Right hindlimb (tissue), 1 donor: ENCODE data around the gene LYRM9.
"Not testable (repeated sequence)": the region's sequence is repeated elsewhere in the genome, so short reads cannot be mapped to it uniquely, and the experiment has no call there.

Source experiments
- DNase-seq: peaks from one replicate; pipeline ENCODE4 v3.0.0-alpha.2; 2018

Gene LYRM9

GRCh38 chr17:27905447-27906225 lies 12.5 kb upstream of the LYRM9 start:
- DNase-seq: no peak

DNA sequence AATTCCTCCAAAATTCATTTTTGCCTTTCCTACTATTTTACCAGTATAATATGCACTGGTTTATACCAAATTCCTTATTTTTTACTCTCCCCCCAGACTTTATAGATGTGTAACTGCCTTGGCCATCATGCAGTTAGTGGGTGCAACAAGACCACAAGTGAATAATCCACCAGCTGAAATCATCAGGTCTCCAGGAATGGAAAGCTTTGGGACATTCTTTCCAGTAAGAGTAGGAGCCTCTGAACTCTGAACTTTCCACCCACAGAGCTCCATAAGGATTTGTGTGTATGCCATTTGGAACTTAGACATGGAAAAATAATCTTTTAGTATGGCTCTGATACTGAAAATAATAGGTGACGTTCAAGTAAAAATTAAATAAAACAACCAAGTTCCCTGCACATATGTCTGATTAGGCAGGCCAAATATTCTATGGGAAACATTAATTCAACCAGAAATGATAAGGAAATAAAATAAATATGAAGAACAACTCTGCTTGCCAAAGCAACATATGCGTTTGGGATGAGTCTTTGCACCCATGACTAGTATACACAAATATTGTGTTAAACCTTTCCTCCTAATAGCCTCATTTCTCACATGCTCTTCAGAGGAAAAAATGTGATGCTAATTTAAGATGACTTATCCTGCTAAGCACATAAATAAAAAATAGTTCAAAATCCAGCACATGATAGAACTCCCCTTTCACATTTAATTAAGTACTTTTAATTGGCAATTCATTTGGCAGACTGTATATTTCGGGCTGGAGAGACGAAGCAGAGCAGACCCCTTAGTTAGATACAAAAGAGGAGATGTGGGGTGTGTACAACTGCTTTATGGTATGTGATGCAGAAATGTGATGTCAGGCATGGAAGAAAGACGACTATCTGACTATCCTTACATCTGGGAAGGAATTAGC lies 11.6 kb upstream of the LYRM9 start:
- DNase-seq: no peak

DNA sequence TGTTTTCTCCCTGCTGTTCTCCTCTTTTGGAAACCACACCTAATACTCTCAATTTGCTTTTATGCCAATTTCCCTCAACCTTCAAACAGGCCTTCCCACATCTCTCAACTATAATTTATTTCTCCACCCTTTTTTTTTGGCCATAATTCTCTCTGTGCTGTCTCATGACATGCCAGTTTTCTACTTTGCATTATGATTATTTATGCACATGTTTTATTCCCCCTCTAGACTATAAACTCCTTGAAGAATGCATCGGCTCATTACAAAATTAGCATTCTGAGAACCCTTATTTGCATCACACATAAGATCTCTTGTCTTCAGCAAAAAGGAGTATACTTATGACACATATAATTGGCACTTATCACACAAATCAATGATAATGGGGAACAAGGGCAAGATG lies 10.9 kb upstream of the LYRM9 start:
- no peak for DNase-seq

DNA sequence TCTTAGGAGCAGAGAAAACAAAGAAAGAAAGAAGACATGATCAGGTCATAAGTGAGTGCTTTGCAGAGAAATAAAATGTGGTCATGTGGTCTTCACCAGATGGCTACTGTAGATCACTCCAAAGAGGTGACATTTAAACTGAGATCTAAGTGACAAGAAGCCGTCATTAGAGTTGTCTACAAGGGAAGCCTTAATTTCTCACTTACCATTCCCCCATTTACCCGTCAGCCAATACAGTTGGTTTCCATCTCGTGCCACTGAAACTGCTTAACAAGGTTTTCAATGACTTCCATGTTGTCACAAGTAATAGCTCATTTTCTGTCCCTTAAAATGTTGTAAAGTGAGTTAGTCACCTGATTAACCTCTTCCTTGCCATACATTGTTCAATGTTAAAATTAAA lies 6.4 kb upstream of the LYRM9 start:
- no peak for DNase-seq

DNA sequence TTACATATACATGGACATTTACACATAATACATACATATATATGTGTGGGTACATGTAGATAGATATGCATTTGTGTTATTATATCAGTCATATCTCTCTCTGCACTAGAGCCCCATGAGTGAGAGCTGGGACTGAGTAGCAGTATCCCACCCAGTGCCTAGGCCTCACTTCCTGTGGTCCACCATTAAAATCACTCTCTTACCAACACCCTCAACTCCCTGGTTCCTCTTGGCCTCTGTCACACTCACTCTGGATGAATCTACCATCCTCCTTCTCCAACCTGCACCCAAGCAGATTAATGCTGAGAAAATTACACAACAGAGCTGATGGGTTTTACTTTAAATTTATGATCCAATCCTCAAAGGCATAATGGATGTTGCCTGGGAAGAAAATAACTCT lies 4.9 kb upstream of the LYRM9 start:
- DNase-seq: no peak

- DNase-seq: no peak
Measured at GRCh38 chr17:27896701-27897100, 3.5 kb upstream of the LYRM9 start.

DNA sequence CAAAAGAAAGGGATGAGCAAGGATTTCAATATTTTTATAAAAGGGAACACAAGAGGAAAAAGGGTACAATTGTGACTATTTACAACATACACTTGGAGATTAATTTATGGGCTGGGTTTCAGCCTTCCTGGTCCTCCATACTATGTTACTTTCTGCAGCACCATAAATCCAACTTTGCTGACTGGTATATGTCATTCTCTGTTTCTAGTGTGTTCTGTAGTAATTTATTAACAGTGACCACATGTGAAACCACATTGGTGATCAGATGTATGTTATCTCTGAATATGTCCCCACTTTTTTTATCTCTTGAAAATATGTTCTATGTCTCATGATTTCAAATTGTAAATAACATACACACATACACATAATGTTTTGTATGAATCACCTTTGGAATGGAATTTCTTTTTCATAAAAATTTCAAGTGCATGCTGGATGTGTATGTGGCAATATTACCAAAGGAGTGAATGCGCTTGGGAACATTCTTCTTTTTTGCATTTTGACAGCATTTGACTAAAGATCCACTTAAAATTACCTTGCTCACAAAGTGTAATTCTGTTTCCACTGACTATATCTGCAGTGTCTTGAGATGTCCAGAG lies 2.9 kb upstream of the LYRM9 start:
- DNase-seq: no peak

- no peak for DNase-seq
Measured at GRCh38 chr17:27895123-27895895, 2.1 kb upstream of the LYRM9 start.

GRCh38 chr17:27893841-27894503 lies 807 bp upstream of the LYRM9 start:
- no peak for DNase-seq

- no peak for DNase-seq
Measured at GRCh38 chr17:27892542-27892865, 661 bp downstream of the LYRM9 start.

DNA sequence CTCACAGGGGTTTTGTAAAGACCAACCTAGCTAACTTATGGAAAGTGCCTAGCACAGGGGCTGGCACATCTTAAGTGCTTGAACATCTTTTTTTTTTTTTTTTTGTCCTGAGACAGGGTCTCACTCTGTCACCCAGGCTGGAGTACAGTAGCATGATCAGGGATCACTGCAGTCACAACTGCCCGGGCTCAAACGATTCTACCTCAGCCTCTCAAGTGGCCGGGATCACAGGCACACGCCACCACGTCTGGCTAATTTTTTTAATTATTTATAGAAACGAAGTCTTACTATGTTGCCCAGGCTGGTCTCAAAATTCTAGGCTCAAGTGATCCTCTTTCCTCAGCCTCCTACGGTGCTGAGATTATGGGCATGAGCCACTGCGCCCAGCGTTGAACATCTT lies 1.3 kb downstream of the LYRM9 start:
- DNase-seq: no peak

- DNase-seq: no peak
Measured at GRCh38 chr17:27889711-27890251, 3.4 kb downstream of the LYRM9 start.

DNA sequence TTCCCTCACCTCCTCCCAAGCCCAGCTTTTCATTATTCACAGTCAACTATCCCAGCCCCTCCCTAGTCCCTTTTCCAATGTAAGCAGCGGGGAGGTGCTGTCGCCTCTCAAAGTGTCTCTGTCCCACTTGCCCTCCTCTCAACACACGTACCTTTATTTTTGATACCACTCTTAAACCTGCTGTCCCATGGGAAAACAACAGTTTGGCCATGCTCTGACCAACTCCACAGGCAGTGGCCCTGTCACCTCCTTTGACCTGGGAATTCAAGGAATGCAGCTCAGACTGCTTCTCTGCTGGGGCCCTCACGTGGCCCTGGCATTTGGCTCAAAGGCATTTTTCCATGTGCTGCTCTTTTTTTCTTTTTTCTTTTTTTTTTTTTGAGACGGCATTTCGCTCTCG lies 4.2 kb downstream of the LYRM9 start:
- no peak for DNase-seq

DNA sequence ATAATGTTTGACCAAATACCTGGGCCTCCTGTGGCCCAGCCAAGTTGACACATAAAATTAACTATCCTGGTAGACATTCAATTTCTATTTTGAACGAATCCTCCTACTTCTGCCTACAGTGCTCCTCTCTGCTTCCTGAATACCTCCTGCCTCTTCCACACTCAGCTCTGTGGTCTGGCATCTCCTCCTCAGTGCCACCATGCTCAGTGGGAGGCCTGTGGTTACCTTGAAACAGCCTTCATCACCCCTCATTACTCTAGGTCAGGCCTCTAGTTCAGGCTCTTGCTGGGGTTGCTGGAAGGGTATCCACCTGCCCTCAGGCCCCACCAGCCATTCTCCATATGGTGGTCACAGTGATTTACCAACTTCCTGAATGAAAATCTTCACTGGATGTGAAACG lies 5.1 kb downstream of the LYRM9 start:
- no peak for DNase-seq

- not testable (repeated sequence) for DNase-seq
Measured at GRCh38 chr17:27886348-27886906, 6.7 kb downstream of the LYRM9 start.

GRCh38 chr17:27882162-27882840 lies 10.9 kb downstream of the LYRM9 start:
- no peak for DNase-seq

GRCh38 chr17:27879987-27880608 lies 13.1 kb downstream of the LYRM9 start:
- peak; percentile 81 for DNase-seq

DNA sequence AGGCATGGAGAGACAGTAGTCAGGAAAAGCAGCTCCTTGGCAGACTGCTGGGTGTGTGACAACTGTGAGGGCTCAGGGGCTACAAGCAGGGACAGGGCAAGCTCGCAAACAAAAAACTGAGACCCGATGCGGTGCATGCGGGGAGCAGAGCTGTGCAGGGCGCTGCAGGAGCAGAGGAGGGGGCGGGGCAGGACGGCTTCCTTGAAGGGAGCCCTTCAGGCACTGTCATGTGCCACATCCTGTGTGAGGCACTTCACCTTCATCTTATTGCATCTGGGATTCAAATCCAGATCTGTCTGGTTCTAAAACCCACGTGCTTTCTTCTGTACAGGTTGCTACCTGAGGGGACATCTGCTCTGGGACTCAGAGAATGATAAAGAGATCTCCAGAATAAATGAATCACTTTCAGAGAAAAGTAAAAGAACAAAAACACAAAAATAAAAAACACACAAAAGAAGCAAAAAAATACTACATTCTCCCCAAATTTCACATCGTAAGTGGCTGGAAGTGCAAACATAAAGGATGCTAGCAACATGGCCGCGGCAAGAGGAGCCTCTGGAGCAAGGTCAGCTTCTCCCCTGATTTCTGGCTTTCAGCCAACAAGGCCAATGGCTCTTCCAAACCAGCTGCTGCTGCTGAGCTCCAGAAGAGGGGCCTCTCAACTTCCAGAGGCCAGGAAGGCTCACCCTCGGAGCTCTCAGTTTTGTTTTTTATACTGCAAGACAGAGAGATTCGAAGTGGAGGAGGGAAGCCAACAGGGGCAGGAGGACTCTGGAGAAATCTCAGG lies 14.2 kb downstream of the LYRM9 start:
- peak; percentile 74 for DNase-seq

DNA sequence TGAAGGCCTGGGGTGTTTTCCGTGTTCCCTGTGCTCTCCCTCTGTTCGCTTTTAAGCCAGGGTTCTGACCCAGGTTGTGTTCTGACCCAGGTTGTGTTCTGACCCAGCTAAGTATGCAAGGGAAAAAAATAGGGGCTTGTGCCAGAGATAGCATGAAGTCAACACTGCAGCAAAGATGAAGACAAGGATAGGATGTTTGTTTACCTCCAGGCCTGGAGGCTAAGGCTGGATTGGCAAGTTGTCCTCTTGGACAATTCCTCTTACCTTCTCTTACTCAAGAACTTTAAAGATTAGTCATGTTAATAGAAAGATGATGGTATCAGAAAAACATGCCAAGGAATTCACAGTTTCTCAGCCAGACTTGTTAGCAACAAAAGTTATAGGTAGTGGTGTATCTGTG lies 19.4 kb downstream of the LYRM9 start:
- no peak for DNase-seq

DNA sequence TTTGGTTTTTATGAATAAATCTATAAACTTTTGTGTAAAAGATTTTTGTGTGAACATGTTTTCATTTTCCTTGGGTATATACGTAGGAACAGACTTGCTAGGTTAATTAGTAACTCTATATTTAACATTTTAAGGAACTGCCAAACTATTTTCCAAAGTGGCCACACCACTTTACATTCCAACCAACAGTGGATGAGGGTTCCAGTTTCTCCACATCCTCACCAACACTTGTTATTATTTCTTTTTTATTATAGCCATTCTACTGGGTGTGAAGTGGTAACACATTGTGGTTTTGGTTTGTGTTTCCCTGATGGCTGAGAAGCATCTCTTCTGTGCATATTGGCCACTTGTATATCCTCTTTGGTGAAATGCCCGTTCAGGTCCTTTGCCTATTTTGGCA lies 20.0 kb downstream of the LYRM9 start:
- no peak for DNase-seq
